ENCODE results near the gene ARG2. TPM values are rescaled to one million over a fixed set of nuclear protein-coding genes. Genes with fewer than 3 reads are reported as not detected.

Gene ARG2
- polyA plus RNA-seq, 1 donor (not counting 4 experiments of a cell fraction or from before 2014, with no cell fraction given) = 8.2 TPM

- Histone ChIP-seq H3K4me2 (ENCODE audit: control insufficient read depth, extremely low read depth, insufficient read depth, low read depth, low read length) (no peak overlapping the region), H3K27me3 (ENCODE audit: control insufficient read depth, extremely low read depth, insufficient read depth, low read length) (no peaks in the 10 kb centered on the region), H3K4me1 (ENCODE audit: control insufficient read depth, extremely low read depth, insufficient read depth, low read length) (no peaks in the 10 kb centered on the region), H3K4me3 (ENCODE audit: control insufficient read depth in 2 of 3, extremely low read depth in 1 of 3, insufficient read depth in 2 of 3, low read depth in 1 of 3, low read length in 3 of 3) (no peak overlapping the region), H3K79me2 (ENCODE audit: control insufficient read depth, insufficient read depth, low read length) (no peaks in the 10 kb centered on the region), H3K27ac (ENCODE audit: control insufficient read depth, insufficient read depth, low read length) (no peak overlapping the region), H4K20me1 (ENCODE audit: control insufficient read depth, extremely low read depth, insufficient read depth, low read length) (no peaks in the 10 kb centered on the region), H2AFZ (ENCODE audit: control insufficient read depth, low read length) (no peak overlapping the region), H3K9me1 (ENCODE audit: control insufficient read depth, extremely low read depth, insufficient read depth, low read length) (no peaks in the 10 kb centered on the region), H3K9me3 (ENCODE audit: control insufficient read depth, low read depth, low read length) (no peaks in the 10 kb centered on the region), H3K36me3 (ENCODE audit: control insufficient read depth in 2 of 2, extremely low read depth in 1 of 2, insufficient read depth in 2 of 2, low read length in 2 of 2) (peaks cover 0 to 7% of the 10 kb centered on the region in 2 experiments), H3K9ac (ENCODE audit: control insufficient read depth, extremely low read depth, insufficient read depth, low read length) (no peak overlapping the region)
- TF ChIP-seq, protein P1, sequence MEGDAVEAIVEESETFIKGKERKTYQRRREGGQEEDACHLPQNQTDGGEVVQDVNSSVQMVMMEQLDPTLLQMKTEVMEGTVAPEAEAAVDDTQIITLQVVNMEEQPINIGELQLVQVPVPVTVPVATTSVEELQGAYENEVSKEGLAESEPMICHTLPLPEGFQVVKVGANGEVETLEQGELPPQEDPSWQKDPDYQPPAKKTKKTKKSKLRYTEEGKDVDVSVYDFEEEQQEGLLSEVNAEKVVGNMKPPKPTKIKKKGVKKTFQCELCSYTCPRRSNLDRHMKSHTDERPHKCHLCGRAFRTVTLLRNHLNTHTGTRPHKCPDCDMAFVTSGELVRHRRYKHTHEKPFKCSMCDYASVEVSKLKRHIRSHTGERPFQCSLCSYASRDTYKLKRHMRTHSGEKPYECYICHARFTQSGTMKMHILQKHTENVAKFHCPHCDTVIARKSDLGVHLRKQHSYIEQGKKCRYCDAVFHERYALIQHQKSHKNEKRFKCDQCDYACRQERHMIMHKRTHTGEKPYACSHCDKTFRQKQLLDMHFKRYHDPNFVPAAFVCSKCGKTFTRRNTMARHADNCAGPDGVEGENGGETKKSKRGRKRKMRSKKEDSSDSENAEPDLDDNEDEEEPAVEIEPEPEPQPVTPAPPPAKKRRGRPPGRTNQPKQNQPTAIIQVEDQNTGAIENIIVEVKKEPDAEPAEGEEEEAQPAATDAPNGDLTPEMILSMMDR (optimal IDR thresholded peaks at IDR 0.05 in 1 of 3, IDR thresholded peaks at IDR 0.05 in 1 of 3, conservative IDR thresholded peaks at IDR 0.05 in 1 of 3; ENCODE audit: extremely low read depth in 1 of 3, insufficient read depth in 2 of 3, low read length in 3 of 3) = no peak
- no peak for TF ChIP-seq EZH2 (IDR thresholded peaks at IDR 0.05; ENCODE audit: low read length)
- FAIRE-seq (no peak), DNase-seq (ENCODE audit: low read depth, low spot score) (no peak)
- dilution Hi-C loops (cut with MboI; ENCODE audit: extremely low pct_ligation_motif_present, low sequenced_read_pairs) = no loop called here
Measured at GRCh38 chr14:67574156-67574555, 45.6 kb upstream of the ARG2 start.

- Histone ChIP-seq H3K4me2 (ENCODE audit: control insufficient read depth, extremely low read depth, insufficient read depth, low read depth, low read length) (no peak overlapping the region), H3K4me1 (ENCODE audit: control insufficient read depth, extremely low read depth, insufficient read depth, low read length) (no peaks in the 10 kb centered on the region), H3K27ac (ENCODE audit: control insufficient read depth, insufficient read depth, low read length) (no peak overlapping the region), H2AFZ (ENCODE audit: control insufficient read depth, low read length) (no peak overlapping the region), H3K79me2 (ENCODE audit: control insufficient read depth, insufficient read depth, low read length) (no peaks in the 10 kb centered on the region), H3K4me3 (ENCODE audit: control insufficient read depth in 2 of 3, extremely low read depth in 1 of 3, insufficient read depth in 2 of 3, low read depth in 1 of 3, low read length in 3 of 3) (no peak overlapping the region), H3K9me3 (ENCODE audit: control insufficient read depth, low read depth, low read length) (no peaks in the 10 kb centered on the region), H4K20me1 (ENCODE audit: control insufficient read depth, extremely low read depth, insufficient read depth, low read length) (no peaks in the 10 kb centered on the region), H3K9me1 (ENCODE audit: control insufficient read depth, extremely low read depth, insufficient read depth, low read length) (no peaks in the 10 kb centered on the region), H3K27me3 (ENCODE audit: control insufficient read depth, extremely low read depth, insufficient read depth, low read length) (no peaks in the 10 kb centered on the region), H3K9ac (ENCODE audit: control insufficient read depth, extremely low read depth, insufficient read depth, low read length) (no peak overlapping the region), H3K36me3 (ENCODE audit: control insufficient read depth in 2 of 2, extremely low read depth in 1 of 2, insufficient read depth in 2 of 2, low read length in 2 of 2) (peaks cover 0 to 11% of the 10 kb centered on the region in 2 experiments)
- dilution Hi-C loops (cut with MboI; ENCODE audit: extremely low pct_ligation_motif_present, low sequenced_read_pairs) = no loop called here
- DNase-seq (ENCODE audit: low read depth, low spot score) (no peak), FAIRE-seq (no peak)
- TF ChIP-seq EZH2 (IDR thresholded peaks at IDR 0.05; ENCODE audit: low read length) = no peak
- TF ChIP-seq, protein P1 (optimal IDR thresholded peaks at IDR 0.05 in 1 of 3, IDR thresholded peaks at IDR 0.05 in 1 of 3, conservative IDR thresholded peaks at IDR 0.05 in 1 of 3; ENCODE audit: extremely low read depth in 1 of 3, insufficient read depth in 2 of 3, low read length in 3 of 3) = no peak
Measured at GRCh38 chr14:67574806-67575205, 44.9 kb upstream of the ARG2 start.

Data from keratinocyte (primary cell).